NCI-H748 (cell line): ENCODE data around the gene NME4.
A peak's percentile ranks its signal among the peaks of the same experiment; 100 is the strongest.
"Not testable (repeated sequence)": the region's sequence is repeated elsewhere in the genome, so short reads cannot be mapped to it uniquely, and the experiment has no call there.

Experiments
- DNase-seq: peaks from one replicate; lab custom pipeline; 2025; ENCODE audit not compliant: unreplicated experiment; lab: John Stamatoyannopoulos, UW

Gene NME4

DNA sequence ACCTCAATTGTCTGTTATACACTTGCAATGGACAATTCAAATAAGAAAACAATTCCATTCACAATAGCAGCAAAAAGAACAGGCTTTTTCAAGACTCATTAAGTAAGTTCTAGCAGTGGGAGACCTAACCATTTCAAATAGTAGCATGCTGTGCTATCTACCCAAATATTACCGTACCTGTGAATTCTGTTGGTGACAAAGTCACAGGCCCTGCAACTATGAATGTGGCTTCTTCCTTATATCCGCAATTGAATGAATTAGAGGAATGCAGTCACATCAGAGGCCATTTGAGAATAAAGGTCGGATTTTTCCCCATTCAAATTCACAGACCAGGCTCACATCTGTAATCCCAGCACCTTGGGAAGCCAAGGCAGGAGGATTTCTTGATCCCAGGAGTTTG is 800 bp upstream of the NME4 start:
- peak; percentile 58 for DNase-seq

DNA sequence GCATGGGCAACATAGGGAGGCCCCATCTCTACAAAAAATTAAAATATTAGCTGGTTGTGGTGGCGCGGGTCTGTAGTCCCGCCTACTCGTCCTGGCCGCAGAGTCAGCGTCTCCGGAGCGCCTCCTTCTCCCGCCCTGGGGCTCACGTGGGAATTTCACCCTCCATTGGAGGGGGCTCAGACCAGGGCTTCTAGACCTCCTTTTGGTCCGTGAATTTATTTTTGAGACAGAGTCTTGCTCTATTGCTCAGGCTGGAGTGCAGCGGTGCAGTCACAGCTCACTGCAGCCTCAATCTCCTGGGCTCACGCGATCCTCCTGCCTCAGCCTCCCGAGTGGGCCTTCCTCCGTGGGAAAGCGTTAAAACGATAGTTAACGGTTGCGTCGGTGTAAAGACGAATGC is 394 bp upstream of the NME4 start:
- peak; percentile 39 for DNase-seq

DNA sequence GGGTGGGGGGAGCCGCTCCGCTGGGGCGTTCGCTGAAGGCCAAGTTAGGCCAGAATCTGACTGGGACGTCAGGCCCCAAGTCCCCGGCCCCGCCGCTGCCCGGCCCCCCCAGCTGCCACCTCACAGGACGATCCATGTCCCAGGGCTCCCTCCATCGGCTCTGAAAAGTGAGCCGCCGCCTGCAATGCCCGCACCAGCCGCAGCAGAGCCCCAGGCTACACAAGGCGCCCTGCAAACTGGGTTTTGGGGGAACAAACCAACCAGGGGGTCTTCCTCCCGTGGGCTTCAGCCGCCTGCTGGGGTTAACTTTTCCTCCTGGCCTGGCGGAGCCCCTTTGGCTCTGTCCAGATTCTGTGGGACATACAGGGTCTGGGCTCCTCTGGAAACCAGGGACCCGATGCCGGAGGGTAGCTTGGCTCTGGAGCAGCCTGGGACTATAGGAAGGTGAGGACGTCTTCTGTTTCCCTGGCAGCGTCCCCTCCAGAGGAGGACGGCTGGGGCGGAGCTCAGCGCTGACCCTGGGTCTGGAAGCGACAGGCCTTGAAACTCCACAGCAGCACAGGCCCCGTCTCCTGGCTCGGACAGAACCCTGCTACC is 835 bp downstream of the NME4 start:
- peak; percentile 17 for DNase-seq

DNA sequence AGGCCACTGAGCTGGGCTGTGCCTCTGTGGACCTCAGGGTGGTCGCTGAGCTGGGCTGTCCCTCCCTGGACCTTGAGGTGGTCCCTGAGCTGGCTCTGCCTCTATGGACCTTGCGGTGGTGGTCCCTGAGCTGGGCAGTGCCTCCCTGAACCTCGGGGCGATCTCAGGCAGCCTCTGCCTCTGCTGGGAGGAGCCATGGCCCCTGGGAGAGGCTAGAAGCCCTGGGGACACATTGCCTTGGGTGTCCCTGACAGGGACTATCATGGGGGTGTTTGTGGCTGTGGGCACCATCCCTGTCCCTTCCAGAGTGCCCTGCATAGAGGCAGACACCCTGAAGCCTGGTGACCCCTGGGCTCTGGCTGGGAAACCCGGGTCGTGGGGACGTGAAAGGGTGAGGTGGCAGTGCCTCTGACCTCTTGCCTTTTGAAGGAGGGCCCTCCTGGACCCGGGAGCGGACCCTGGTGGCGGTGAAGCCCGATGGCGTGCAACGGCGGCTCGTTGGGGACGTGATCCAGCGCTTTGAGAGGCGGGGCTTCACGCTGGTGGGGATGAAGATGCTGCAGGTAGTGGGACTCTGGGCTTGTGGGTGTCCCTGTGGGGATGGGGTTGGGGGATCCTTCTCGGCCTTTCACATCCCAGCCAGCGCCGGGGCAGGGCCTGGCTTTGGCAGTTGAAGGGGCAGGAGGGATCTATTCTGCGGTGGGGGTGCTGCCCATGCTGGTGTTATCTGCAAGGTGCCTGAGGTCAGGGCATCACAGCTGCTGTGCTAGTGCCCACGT is 1.8 kb downstream of the NME4 start:
- DNase-seq = no peak

DNA sequence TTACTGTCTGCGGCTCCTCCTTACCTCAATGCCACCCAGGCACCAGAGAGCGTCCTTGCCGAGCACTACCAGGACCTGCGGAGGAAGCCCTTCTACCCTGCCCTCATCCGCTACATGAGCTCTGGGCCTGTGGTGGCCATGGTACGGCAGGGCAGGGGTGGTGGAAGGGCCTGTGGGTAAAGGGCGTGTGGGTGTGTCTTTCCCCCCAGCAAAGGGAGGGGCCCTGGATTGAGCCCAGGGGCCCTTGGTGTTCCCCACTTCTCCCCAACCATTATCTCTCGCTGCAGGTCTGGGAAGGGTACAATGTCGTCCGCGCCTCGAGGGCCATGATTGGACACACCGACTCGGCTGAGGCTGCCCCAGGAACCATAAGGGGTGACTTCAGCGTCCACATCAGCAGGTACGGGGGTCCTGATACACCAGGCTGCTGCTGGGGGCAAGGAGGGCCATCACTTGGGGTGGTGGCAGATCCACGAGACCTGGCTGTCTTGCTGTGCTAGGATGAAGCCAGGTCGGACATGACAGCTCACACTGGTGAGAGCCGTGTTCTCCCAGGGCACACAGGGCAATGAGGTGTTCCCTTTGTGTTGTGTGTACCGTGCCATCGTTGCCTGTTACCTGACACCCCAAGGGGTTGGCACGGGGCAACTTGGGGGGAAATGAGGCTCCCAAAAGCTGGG is 2.5 kb downstream of the NME4 start:
- DNase-seq = no peak

DNA sequence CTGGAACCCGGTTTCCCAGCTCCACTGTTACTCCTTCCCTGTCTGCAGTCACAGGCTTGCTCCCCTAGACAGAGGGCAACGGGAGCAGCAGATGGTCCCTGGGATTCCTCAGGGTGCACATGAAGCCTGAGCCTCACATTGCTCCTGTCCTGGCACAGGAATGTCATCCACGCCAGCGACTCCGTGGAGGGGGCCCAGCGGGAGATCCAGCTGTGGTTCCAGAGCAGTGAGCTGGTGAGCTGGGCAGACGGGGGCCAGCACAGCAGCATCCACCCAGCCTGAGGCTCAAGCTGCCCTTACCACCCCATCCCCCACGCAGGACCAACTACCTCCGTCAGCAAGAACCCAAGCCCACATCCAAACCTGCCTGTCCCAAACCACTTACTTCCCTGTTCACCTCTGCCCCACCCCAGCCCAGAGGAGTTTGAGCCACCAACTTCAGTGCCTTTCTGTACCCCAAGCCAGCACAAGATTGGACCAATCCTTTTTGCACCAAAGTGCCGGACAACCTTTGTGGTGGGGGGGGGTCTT is 3.1 kb downstream of the NME4 start:
- DNase-seq = no peak

DNA sequence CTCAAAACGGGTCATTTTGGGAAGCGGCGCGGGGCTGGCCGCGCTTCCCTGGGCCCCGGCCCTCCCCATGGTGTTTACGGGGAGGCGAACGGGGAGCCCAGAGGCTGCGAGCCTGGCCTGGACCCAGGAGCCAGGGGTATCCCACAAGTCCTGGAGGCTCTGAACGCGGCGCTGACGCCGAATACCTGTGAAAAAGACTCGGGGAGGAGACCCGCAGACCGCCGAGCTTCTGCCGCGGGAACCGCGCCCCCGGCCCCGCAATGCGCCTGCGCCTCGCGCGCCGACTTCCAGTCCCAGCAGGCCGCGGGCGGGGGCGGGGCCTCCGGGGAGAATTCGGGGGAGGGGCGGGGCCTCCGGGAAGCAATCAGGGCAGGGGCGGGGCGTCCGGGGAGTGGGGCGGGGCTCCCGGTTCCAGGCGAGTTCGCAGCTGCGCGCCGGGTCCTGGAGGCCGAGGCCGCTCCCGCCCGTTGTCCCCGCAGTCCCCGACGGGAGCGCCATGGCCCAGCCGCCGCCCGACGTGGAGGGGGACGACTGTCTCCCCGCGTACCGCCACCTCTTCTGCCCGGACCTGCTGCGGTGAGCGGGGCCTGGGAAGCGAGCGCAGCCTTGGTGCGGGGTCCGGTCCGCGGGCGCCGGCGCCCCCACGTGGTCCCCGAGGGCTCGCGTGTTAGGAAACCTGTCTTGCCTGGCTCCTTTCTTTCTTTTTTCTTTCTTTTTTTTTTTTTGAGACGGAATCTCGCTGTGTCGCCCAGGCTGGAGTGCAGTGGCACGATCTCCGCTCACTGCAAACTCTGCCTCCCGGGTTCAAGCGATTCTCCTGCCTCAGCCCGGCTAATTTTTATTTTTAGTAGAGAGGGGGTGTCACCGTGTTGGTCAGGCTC is 4.7 kb downstream of the NME4 start, which contains the start of gene DECR2:
DECR2 (plus strand) TSS at position 418 of the 881 bp plus-strand sequence; CDS start at position 497, 79 bp downstream.
- DNase-seq = peak; percentile 85

DNA sequence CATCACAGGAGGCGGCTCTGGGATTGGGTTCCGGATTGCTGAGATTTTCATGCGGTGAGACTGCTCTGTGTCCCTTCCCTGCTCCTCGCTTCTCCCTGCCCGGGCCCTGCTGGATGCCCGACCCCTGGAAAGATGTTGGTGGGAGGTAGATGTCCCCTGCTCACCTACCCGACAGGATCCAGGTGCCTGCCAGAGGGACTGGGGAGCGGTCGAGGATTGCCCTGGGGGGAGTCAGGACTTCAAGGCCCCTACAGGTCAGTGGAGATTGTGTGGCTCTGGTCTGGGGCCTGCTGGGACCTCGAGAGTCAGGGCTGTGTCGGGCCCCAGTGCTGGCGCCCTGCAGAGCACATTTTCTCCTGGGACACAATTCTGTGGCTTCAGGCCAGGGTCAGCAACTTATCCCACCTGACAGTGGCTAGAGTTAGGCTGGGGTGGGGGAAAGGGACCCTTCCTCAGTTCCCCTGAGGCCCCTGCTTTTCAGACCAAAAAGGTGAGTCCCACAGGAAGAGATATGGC is 8.0 kb downstream of the NME4 start:
- no peak for DNase-seq

DNA sequence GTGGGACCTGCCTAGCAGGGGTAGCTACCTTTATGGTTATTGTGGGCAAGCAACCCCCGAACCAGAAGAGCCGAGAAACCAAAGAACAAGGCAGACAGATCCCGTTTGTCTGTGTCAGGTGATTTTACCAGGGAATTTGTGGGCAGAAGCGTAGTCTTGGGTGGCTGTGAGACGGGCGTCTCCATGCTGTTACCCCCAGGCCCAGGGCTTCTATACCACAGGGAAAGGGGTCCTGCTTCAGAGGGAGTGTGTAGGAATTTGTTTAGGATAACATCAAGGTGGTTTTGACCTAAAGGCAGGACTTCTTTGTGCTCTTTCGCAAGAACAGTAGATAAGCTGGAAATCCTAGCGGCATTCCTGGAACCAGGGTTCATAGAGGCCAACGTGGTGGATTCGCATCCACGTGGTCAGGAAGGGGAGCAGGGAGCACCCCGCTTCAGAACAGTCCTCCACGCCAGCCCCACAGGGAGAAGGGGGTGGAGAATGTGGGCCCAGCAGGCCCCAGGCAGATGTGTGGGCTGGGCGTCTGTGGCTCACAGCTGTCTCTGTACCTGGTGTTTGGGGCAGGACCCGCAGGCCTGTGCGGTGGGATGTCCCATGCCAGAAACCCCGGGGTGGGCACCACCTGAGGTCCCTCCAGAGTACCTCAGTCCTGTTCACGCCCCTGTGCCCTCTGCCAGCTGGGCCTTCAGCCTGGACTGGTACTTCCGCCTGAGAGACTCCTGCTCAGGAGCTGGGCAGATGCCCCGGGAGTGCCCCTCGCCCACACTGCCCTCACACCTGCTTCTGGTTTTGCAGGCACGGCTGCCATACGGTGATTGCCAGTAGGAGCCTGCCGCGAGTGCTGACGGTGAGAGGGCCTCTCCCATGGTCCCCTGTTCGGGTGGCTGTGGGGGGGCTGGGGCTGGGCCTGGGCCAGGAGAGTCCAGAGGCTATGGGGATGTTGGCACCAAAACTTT is 8.8 kb downstream of the NME4 start:
- DNase-seq = no peak

DNA sequence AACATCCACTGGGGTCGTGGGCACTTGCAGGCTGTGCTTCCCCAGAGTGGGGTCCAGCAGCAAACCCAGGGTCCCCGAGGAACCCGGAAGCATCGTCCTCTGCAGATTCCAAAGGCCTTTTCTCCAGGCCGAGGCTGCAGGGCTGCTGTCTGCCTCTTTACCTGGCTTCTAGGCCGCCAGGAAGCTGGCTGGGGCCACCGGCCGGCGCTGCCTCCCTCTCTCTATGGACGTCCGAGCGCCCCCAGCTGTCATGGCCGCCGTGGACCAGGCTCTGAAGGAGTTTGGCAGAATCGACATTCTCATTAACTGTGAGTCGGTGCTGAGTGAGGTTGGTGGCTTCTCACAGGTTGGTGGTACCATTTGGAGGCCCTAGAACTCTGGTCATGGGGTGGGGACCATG is 10.3 kb downstream of the NME4 start:
- no peak for DNase-seq

DNA sequence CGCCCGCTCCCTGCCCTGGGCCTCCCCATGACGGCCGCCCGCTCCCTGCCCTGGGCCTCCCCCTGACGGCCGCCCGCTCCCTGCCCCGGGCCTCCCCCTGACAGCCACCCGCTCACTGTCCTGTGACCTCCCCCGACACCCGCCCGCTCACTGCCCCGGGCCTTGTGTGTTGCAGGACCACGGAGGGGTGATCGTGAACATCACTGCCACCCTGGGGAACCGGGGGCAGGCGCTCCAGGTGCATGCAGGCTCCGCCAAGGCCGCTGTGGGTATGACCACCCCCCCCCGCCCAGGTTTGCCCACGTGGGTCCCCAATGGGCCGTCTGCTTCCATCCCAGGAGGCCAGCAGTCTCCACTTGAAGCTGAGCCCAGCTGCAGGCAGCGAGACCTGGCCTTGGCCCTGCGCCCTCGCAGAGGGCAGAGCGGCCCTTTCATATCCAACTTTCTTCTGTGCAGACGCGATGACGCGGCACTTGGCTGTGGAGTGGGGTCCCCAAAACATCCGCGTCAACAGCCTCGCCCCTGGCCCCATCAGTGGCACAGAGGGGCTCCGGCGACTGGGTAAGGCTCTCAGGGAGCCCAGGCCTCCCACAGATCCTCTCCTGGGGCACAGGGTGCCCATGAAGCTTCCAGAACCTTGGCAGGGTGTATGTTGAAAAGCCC is 13.6 kb downstream of the NME4 start:
- DNase-seq = no peak

DNA sequence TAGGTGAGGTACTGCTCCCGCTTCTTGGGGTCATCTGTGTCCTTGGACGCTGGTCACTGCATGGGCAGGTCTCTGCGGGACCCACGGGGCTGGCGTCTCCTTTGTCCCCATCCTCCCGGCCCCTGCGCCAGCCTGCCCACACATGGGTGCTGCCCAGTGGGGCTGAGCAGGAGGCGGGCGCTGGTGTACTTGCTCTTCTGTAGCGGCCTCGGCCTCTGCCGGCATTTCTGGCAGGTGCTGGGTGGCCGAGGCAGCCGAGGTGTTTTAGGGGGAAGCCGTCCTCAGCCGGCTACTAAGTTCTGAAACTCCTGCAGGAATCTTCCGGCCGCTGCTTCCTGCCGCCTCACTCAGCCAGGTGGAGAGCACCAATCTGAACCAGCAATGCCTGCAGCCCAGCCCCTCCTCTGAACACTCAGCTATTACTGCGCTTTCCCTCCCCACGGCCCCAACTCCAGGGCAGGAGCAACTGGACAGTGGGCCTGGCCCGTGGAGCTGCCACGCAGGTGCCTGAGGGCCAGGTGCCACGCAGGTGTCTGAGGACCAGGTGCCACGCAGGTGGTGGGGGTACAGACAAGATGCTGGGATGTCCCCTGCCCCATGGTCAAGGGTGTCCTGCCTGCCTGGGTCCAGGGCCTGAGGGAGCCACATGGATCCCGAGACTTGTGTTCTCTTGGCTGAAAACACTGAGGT is 14.7 kb downstream of the NME4 start:
- no peak for DNase-seq

DNA sequence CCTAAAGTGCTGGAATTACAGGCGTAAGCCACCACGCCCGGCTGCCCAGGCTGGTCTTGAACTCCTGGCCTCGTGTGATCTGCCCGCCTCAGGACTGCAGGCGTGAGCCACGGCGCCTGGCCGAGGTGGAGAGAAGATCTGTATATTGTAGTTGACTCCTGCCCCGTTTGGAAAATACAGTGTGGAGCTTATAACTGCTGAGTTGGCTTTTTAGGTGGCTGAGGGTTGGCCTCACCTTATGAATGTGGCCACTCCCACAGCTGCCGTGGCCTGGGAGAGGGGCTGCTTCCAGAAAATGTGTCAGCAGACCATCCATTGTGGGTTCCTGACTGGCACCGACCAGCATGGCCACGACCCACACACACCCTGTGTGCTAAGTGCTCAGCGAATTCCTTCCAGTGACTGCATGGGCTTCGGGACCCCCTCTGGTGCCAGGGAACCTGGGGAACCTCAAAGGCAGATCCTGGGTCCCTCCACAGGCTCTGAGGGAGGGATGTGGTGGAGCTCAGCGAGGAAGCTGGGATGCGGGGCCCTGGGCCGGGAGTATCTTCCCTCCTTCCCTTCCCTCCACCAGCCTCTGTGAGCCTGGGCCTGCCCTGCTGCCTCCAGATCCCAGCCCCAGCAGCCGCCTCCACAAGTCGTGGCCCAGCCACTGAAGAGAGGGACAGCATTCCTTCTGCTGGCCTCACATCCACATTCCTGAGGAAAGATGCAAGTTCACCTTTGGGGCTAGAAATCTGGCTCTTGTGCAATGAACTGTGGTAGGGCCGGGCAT is 17.6 kb downstream of the NME4 start:
- no peak for DNase-seq

DNA sequence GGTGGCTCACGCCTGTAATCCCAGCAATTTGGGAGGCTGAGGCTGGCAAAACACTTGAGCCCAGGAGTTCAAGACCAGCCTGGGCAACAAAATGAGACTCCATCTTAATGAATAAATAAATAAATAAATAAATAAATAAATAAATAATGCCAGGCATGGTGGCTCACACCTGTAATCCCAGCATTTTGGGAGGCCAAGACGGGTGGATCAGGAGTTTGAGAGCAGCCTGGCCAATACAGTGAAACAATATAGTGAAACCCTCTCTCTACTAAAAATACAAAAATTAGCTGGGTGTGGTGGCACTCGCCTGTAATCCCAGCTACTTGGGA is 18.1 kb downstream of the NME4 start:
- DNase-seq = not testable (repeated sequence)

DNA sequence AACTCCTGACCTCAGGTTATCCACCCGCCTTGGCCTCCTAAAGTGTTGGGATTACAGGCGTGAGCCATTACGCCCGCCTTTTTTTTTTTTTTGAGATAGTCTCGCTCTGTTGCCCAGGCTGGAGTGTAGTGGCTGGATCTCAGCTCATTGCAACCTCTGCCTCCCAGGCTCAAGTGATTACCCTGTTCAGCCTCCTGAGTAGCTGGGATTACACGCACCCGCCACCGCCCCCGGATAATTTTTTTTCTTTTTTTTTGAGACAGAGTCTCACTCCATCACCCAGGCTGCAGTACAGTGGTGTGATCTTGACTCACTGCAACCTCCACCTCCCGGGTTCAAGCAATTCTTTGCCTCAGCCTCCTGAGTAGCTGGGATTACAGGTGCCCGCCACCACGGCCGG is 25.2 kb downstream of the NME4 start:
- DNase-seq = not testable (repeated sequence)

DNA sequence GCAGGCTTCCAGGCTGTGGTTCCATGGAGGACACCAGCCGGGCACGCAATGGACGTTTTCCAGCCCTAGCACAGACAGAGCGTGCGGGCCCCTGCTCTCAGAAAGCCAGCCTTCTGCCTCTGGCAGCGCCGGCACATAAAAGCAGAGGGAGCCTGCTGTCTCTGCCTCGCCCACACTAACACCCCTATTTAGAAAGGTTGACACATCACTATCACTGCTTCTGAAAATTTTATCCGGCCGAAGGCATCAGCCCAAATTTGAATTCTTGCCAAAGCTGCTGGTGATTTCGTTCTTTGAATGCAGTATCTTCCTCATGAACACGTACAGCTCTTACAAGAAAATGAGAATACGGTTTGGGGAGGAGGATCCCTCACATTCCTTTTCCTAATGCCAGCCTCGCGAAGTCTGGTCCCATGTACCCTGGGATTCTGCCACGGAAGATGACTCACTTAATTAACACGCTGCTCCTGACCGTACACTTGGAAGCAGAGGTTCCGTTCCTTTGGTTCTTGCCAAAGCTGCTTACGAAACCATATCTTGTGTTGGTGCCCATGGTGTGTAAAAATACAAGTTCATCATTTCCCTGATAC is 27.1 kb downstream of the NME4 start:
- no peak for DNase-seq

DNA sequence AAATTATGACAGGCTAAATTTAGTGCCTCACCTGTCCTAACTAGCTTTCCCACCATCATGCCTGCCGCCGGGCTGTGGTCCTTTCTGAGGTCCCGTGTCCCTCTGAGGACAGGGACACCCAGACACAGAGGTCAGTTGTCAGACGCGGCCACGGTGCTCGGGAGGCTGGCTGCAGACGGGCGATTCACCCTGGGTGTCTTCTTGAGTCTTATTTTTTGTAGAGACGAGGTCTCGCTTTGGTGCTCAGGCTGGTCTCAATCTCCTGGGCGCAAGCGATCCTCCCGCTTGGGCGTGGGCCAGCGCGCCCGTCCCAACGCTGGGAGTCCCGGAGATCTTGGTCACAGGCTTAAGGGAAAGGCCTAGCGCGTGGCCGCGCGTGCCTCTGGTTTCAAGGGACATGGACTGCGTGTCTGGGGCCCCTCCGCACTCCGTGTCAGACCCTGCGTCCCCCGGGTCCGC is 27.7 kb downstream of the NME4 start:
- no peak for DNase-seq
